K562 (cell line): Measurements from ENCODE around the gene NKX2-1. TPM values are rescaled to one million over a fixed set of nuclear protein-coding genes. Genes with fewer than 3 reads are reported as not detected.

Source experiments
- ATAC-seq: fragments of 200-7000 bp; cut with Tn5 transposase; 3 replicates; pipeline ENCODE4 v1.9.1; 2020; ENCODE audit warnings: moderate library complexity
- BruUV-seq: library from RNA; stranded (reverse); fragments of 400-500 nt; replicated peaks from 2 replicates; lab custom pipeline; 2021; lab: Mats Ljungman, UMichigan
- CTCF ChIA-PET: fragments of 300-600 bp; formaldehyde crosslinking; extraction: SDS; loops from one replicate; lab custom pipeline; 2021; ENCODE audit warnings: low intra/inter-chr PET ratio; lab: Yijun Ruan, JAX
- POLR2A ChIA-PET: fragments of 300-600, 350-650 bp; sonication (Branson Sonifier 250); formaldehyde crosslinking; extraction: SDS; loops from one replicate; lab custom pipeline; 2021; ENCODE audit warnings: antibody characterized with exemption, inconsistent platforms; lab: Yijun Ruan, JAX
- DNase-seq, 4 experiments: peaks; one replicate each; pipeline versions ENCODE4 v3.0.0 to v3.0.0-alpha.2; 2011 to 2018; ENCODE audit warnings: low spot score in 3 of 4, mixed read lengths in 3 of 4; ENCODE audit errors: extremely low read depth in 1 of 4
- FAIRE-seq: peaks from 2 replicates; lab custom pipeline; 2011; peaks lifted over from hg19 to GRCh38; lab: Jason Lieb, UNC
- H2AFZ ChIP-seq: 2 replicates; pipeline ENCODE4 v1.6.0; 2011; ENCODE audit warnings: low read depth, low read length, control low read depth, inconsistent platforms
- H3K27ac ChIP-seq: fragments of 200-600 bp; 3 replicates; pipeline ENCODE4 v1.8.0; 2011; ENCODE audit warnings: low read depth, mild to moderate bottlenecking, control low read depth, inconsistent platforms, low read length, moderate library complexity, mixed read lengths; ENCODE audit errors: extremely low read depth
- H3K27me3 ChIP-seq, 2 experiments: fragments of 300-600 bp in 1 of 2; 2 replicates in 1 of 2; 3 replicates in 1 of 2; pipeline versions ENCODE4 v1.6.0 to v1.8.0; 2011; ENCODE audit warnings: inconsistent platforms in 2 of 2, low read length in 2 of 2, mild to moderate bottlenecking in 1 of 2, mixed read lengths in 1 of 2, moderate library complexity in 1 of 2; ENCODE audit not compliant: control insufficient read depth in 2 of 2, insufficient read depth in 2 of 2
- H3K36me3 ChIP-seq: fragments of 300-600 bp; 3 replicates; pipeline ENCODE4 v1.8.0; 2011; ENCODE audit warnings: mild to moderate bottlenecking, low read length, inconsistent platforms; ENCODE audit not compliant: control insufficient read depth, insufficient read depth
- H3K4me1 ChIP-seq, 2 experiments: fragments of 200-600 bp in 1 of 2; replicated peaks in 1 of 2; 2 replicates in 1 of 2; 3 replicates in 1 of 2; pipeline versions ENCODE4 v1.5.1 to v1.8.0; 2011; ENCODE audit warnings: inconsistent platforms in 2 of 2, low read length in 2 of 2, mild to moderate bottlenecking in 1 of 2, mixed read lengths in 1 of 2, moderate library complexity in 1 of 2; ENCODE audit not compliant: control insufficient read depth in 2 of 2, insufficient read depth in 2 of 2
- H3K4me2 ChIP-seq: 2 replicates; pipeline ENCODE4 v1.6.1; 2011; ENCODE audit warnings: low read length, control low read depth, inconsistent platforms, mixed read lengths; ENCODE audit not compliant: insufficient read depth
- H3K4me3 ChIP-seq: fragments of 200-600 bp; sonication (generic), shearing (Covaris generic); 2 replicates; pipeline ENCODE4 v1.5.1; 2016; ENCODE audit warnings: control low read depth, inconsistent platforms
- H3K79me2 ChIP-seq: fragments of 200-600 bp; 3 replicates; pipeline ENCODE4 v1.8.0; 2011; ENCODE audit warnings: low read length, inconsistent platforms; ENCODE audit not compliant: control insufficient read depth, insufficient read depth
- H3K9ac ChIP-seq, 2 experiments: 2 replicates each; pipeline versions ENCODE4 v1.6.0 to v1.6.1; 2011; ENCODE audit warnings: low read depth in 2 of 2, low read length in 2 of 2, control low read depth in 1 of 2, inconsistent platforms in 1 of 2, mild to moderate bottlenecking in 1 of 2, mixed read lengths in 1 of 2; ENCODE audit not compliant: insufficient read depth in 1 of 2
- H3K9me1 ChIP-seq: one replicate; pipeline ENCODE4 v1.6.0; 2011; ENCODE audit warnings: inconsistent platforms, mild to moderate bottlenecking, low read length, moderate library complexity; ENCODE audit not compliant: control insufficient read depth, insufficient read depth
- H3K9me3 ChIP-seq: replicated peaks from 2 replicates; pipeline ENCODE4 v1.5.1; 2011; ENCODE audit warnings: low read depth, low read length, inconsistent platforms; ENCODE audit not compliant: control insufficient read depth, insufficient read depth
- H4K20me1 ChIP-seq: replicated peaks from 2 replicates; pipeline ENCODE4 v1.6.1; 2011; ENCODE audit warnings: low read length, inconsistent platforms, mixed read lengths; ENCODE audit not compliant: control insufficient read depth, insufficient read depth
- ARID3A ChIP-seq: IDR thresholded peaks from 2 replicates; pipeline ENCODE4 v1.6.1; 2012; ENCODE audit warnings: low read depth, low read length, improper control_type of control experiment, borderline replicate concordance
- CREM ChIP-seq: IDR thresholded peaks from 2 replicates; pipeline ENCODE4 v1.6.1; 2014; ENCODE audit warnings: antibody characterized with exemption, low read depth
- GABPA ChIP-seq: fragments of 200-800 bp; sonication (Bioruptor generic); conservative IDR thresholded peaks from 2 replicates; pipeline ENCODE4 v1.6.1; 2016; ENCODE audit warnings: low read depth, missing genetic modification characterization, missing compliant biosample characterization
- MGA ChIP-seq: fragments of 450-650 bp; IDR thresholded peaks from 2 replicates; pipeline ENCODE4 v1.6.1; 2016; ENCODE audit warnings: mild to moderate bottlenecking, moderate library complexity
- SIRT6 ChIP-seq: IDR thresholded peaks from one replicate; pipeline ENCODE4 v1.6.1; 2012; ENCODE audit warnings: low read depth, mild to moderate bottlenecking, control low read depth, inconsistent platforms, low read length, moderate library complexity
- WGBS: fragments of 100-300 bp; shearing (Covaris generic); methylation state at CpG from one replicate; pipeline ENCODE4 v1.1.6; 2016; ENCODE audit warnings: low coverage, mixed read lengths; ENCODE audit not compliant: insufficient coverage; ENCODE audit errors: missing lambda C conversion rate; 5-methylcytosine and 5-hydroxymethylcytosine counted together
- in situ Hi-C: fragments of 300-500 bp; cut with MboI; formaldehyde crosslinking; loops from 4 replicates; pipeline ENCODE4 v1.15.0; 2018; ENCODE audit warnings: inconsistent platforms, mixed read lengths
- intact Hi-C: fragments of 100-400 bp; cut with micrococcal nuclease; formaldehyde crosslinking; loops from 2 replicates; pipeline ENCODE4 v1.14.2; 2022
- polyA plus RNA-seq, 8 experiments: library from polyadenylated mRNA; depleted of rRNA in 4 of 8; stranded (reverse) in 5 of 8; unstranded in 3 of 8; fragments of >200 nt; fragmentation: Nextera tagmentation in 2 of 8; fragmentation: Illumina TruSeq in 1 of 8; extraction: Ambion mirVana in 2 of 8; extraction: Trizol in 1 of 8; gene quantifications; 2 replicates each; pipeline versions ENCODE4 v1.2.1 to v1.2.3, GENCODE V29; 2011 to 2014; ENCODE audit warnings: inconsistent platforms in 1 of 8, missing spikeins in 1 of 8
- total RNA-seq, 7 experiments: library from RNA; depleted of rRNA in 6 of 7; stranded (reverse); fragments of >200 nt in 6 of 7; fragmentation: Illumina TruSeq in 2 of 7; extraction: Trizol in 2 of 7; gene quantifications; 2 replicates each; pipeline versions ENCODE4 v1.2.1 to v1.2.3, GENCODE V29; 2011 to 2021; ENCODE audit warnings: low replicate concordance in 1 of 7

Gene NKX2-1
- total and polyA plus RNA-seq, 9 of the 15 experiments (the other 6 are each of a cell fraction or from before 2014, with no cell fraction given), result 0.11 TPM; not detected in 8

- TF ChIP-seq ARID3A (no peak), SIRT6 (no peak)
Measured at GRCh38 chr14:36518586-36519430, 1.2 kb downstream of the NKX2-1 start (continued).

GRCh38 chr14:36518031-36518585 is 1.9 kb downstream of the NKX2-1 start:
- Histone ChIP-seq H3K27me3 (peaks cover 18 to 62% of the 10 kb centered on the region in 2 experiments), H3K4me2 (no peak overlapping the region), H3K9me3 (no peaks in the 10 kb centered on the region), H3K79me2 (no peaks in the 10 kb centered on the region), H3K36me3 (no peaks in the 10 kb centered on the region), H3K4me3 (no peak overlapping the region), H3K27ac (no peak overlapping the region), H3K9me1 (no peaks in the 10 kb centered on the region), H4K20me1 (no peaks in the 10 kb centered on the region), H3K9ac (no peak overlapping the region), H2AFZ (no peak overlapping the region), H3K4me1 (peaks cover 0 to 20% of the 10 kb centered on the region in 2 experiments; a peak in 2 of 5 replicates)
- in situ Hi-C loops, result no loop called here
- intact Hi-C loops, result no loop called here
- 15% methylated on average over 11 of the region's 34 CpGs for WGBS
- CTCF ChIA-PET, result no interaction called here
- DNase-seq, result no peak
- ATAC-seq, result no peak
- no peak for FAIRE-seq
- POLR2A ChIA-PET, result no interaction called here
- BruUV-seq, result no TSS peak
- TF ChIP-seq MGA (no peak), CREM (no peak), GABPA (tag) (no peak)
